Superior temporal gyrus (tissue), 1 donor: ENCODE data around the gene ITGAV.

Experiments used
- DNase-seq: peaks from one replicate; pipeline ENCODE4 v3.0.0-alpha.2; 2016; ENCODE audit errors: extremely low spot score

The ITGAV gene

DNA sequence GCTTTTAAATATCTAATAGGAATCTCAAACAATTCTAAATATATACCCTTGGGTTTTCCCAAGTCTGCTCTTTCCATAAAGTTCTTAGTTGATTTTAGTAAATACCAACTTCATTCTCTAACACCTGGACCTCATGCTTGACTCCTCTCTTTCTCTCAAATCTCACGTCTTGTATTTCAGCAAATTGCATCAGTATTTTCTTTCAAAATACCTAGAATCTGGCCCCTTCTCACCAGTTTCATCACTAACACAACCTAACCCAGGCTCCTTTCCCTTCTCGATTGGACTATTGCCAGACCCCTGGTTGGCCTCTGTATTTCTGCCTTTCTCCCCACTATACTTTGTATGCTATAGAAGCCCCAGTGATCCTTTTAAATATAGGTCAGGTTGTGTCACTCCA, 81.0 kb downstream of the ITGAV start:
- no peak for DNase-seq

DNA sequence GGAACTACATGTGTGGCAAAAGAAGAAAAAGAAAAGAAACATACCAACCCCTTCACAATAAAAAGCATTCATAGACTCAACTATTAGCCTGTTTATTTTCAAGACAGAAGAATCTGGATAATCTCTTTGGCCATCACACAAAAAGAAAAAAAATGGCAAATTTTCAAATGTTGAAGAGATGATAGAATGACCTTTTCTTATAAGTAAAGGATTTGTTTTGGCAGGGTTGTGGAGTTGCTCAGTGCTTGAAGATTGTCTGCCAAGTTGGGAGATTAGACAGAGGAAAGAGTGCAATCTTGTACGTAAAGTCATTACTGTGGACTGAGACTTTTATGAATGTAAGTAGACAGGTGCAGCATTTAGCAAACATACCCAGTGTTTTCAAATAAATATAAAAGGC, 85.5 kb downstream of the ITGAV start:
- no peak for DNase-seq

DNA sequence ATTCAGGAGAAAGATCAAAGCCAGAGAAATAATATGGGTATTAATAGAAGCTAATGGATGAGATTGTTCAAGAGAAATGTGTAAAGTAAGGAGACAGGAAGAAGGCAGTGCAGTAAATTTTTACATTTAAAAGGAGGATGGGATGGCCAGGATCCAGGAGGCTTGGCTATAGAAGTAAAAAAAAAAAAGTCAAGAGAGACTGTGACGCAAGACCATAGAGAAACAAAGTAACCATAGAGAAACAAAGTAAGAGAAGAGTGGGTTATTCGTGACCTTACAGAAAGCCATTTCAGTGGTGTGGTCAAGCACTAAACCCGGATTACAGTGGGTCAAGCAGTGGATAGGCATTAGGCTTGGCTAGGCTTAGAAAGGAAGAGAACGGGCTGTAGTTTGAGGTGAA, 93.5 kb downstream of the ITGAV start:
- DNase-seq, result no peak

DNA sequence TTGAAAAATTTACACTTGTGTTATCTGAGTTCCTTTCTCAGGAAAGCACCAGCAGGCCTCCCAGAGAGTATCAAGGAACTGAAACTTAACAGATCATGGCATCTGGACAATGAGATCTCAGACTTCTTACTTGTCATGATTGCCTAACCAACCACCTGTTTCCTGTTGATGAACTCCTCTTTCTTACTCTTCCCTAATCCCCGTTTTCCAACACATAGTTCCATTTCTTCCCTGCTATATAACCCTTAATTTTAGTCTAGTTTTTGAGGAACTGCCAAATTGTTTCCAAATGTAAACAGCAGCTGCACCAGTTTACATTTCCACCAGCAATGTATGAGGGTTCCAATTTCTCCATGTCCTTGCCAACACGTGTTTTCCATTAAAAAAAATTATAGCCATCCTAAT, 98.0 kb downstream of the ITGAV start:
- DNase-seq, result no peak

DNA sequence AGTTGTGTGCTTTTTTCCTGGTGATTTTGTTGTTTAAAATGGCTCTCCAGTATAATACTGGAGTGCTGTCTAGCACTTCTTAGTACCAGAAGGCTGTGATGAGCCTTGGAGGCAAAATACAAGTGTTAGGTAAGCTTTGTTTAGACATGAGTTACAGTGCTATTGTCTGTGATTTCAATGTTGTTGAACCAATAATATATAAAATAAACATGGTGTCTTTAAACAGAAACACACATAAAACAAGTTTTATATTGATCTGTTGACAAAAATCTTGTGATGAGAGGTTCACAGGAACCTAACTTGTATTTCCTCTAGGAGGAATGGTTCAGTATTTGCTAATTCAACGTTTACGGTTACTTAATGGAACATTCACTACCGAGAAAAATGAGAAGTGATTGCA, 99.0 kb downstream of the ITGAV start:
- no peak for DNase-seq

DNA sequence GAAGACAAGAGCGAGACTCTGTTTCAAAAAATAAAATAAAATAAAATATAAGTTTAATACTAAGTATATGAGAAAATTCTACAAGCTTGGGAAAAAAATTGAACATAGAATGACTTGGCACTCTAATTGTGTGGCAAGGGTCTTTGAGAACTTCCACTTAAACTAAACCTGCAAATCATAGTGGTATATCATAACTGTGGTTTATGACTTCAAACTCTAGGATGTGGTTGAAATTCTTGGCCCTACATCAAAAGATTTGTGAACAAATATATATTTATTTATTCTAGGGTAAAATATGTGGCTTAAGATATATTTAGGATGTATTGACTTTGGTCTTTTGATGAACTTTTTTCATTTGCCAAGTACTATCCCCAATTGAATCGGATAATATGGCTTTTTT, 100.9 kb downstream of the ITGAV start:
- no peak for DNase-seq

DNA sequence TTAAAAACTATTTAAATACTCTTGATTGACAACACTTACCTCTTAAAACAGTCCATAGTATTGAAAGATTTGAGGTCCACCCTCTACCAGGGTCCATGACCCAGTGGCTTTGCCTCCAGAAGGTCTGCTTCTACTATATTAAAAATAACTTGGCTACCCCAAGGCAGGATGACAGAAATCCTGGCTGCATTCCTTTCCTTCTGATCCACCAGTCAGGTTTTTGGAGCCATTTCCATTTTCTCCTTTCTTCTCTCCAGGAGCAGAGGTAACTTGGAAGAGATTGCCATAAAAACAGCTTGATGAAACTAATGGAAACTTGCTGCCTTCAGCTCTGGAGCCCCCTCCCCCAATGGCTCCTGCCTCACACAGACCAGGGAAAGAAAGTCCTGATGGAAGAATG, 101.4 kb downstream of the ITGAV start:
- DNase-seq, result no peak

DNA sequence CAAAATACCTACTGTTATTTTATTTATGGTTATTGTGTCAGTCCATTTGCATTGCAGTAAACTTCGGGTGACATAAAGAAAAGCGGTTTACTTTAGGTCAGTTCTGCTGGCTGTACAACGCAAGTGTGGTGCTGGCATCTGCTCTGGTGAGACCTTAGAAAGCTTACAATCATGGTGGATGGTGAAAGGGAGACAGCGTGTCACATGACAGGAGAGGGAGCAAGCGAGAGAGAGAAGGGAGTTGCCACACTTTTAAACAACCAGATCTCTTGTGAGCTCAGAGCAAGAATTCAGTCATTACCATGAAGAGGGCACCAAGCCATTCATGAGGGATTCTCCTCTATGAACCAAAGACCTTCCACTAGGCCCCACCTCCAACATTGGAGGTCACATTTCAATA, 102.0 kb downstream of the ITGAV start:
- no peak for DNase-seq

DNA sequence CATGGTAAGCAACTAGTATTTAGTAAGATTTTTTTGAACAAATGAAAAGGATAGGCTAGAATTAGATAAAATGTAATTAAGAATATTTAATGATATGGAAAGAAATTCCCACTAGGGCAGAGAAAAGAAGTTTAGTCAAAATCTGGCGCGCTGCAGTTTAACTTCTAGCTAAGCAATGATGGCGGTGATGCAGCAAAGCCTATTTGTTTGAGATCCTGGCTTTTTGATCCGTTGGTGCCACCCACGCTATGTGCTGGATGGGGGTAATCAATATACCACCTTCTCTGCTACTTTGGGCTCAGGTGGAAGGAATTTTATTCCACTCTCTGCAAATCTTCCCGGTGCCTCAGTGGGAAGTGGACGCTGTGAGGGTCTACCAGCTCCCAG, 103.6 kb downstream of the ITGAV start:
- DNase-seq, result peak; percentile 64

DNA sequence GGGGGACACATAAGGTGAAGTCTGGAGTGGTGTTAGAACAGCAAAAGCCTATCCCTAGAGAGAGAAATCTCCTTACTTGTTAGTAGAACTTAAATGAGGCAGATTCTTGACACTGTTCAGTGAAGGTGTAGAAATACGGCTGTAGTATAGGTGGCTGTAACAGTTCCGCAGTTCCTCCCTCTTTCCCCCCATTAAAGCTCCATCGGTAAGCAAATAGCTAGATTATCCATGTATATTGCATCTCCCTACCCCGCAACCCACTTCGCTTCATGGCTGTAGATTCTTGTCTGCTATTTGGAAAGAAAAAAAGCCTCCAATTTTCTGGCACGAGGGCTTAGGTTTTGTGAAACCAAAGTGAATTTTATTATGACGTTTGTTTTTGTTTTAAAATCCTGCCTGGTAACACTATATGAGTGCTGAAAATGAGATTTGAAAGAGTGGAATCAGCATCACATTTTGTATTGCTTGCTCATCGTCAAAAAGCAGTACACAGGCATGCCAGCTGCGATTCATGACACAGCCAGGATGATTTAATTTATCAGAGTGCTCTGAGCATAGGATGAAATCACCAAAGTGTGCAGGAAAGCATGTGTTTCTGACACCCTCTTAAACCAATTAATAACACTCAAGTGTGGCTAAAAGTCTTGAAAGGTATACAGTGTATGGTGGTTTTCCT, 105.4 kb downstream of the ITGAV start:
- DNase-seq, result peak; percentile 83

DNA sequence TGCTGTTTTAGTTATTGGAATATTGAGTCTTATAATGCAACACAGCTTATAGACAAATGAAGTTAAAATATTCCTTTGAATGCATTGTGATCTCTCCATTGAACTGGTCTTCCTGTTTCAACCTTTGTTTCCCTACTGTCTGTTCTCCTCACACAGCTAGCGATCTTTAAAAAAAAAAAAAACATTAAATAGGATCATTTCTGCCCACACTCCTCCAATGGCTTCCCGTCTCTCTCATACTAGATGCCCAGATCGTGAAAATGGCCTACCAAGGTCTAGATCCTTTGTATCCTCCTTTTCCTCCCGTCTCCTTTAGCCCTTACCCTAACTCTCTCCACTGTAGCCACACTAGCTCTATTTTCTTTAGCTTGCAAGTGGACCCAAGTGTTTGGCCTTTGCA, 106.4 kb downstream of the ITGAV start:
- DNase-seq, result peak; percentile 65

DNA sequence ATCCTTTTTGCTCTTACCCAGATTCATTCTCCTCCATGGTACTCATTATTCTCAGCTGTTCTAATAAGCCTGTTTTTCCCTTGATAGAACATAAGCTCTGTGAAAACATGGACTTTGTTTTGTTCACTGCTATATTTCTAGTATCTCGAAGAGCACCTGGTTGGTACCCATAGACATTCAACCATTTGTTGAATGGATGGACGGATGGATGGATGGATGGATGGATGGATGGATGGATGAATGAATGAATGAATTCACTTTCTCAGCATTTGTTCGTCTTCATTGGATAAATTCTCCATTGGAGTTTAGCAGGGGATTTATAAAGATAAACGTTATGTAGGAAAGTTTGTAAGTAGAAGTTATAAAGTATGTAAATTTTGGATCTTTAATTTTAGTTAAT, 106.9 kb downstream of the ITGAV start:
- DNase-seq, result no peak

DNA sequence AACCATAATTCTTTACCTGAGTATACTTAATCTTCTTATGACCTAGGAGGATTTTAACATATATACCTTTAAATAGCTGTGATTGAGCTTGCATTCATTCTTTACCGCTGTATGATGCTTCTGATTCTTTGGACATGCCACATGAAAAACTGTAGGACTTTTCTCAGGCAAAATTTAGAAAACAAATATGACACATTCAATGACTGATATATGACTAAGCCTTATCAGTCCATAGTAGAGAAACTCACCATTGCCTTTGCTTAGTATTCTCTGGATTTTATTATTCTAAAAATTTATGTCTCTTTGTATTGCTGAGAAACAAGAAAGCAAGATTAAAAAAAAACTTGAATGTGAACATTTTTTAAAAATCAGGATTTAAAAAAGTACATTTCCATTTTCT, 107.7 kb downstream of the ITGAV start:
- peak; percentile 14 for DNase-seq

DNA sequence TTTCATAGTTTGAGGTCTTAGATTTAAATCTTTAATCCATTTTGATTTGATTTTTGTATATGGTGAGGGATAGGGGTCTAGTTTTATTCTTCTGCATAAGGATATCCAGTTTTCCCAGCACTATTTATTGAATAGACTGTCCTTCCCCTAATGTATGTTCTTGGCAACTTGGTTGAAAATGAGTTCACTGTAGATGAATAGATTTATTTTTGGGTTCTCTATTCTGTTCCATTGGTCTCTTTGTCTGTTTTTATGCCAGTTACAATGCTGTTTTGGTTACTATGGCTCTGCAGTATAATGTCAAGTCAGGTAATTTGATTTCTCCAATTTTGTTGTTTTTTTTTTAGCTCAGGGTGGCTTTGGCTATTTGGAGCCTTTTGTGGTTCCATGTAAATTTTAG, 109.9 kb downstream of the ITGAV start:
- no peak for DNase-seq

DNA sequence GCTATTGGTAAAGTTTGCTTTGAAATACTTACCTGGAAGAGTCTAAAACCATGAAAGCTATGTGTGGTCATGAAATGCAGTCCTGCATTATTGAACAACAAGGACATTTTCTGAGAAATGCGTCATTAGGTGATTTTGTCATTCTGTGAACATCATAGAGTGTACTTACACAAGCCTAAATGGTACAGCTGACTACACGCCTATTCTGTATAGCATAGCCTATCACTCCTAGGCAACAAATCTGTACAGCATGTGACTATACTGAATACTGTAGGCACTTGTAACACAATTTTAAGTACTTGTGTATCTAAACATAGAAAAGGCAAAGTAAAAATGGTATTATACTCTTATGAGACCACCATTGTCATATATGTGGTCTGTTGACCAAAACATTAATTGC, 112.2 kb downstream of the ITGAV start:
- DNase-seq, result peak; percentile 25

DNA sequence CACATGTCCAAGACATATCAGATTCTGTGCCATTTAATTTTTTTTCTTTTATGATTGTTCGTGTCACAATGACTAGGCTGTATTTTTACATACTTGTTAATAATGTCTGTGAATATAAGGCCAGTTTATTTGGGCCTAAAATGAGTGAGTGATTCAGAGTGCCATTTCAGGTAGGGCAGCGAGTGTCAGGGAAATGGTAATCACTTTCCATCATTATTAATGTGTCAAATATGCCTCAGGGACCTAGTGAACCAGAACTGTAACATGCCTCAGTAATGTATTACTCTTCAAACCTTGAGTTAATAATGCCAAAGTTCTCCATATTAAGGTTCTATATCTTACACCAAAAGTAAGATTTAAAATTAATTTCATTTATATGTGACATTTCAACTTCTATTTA, 112.6 kb downstream of the ITGAV start:
- DNase-seq, result no peak

DNA sequence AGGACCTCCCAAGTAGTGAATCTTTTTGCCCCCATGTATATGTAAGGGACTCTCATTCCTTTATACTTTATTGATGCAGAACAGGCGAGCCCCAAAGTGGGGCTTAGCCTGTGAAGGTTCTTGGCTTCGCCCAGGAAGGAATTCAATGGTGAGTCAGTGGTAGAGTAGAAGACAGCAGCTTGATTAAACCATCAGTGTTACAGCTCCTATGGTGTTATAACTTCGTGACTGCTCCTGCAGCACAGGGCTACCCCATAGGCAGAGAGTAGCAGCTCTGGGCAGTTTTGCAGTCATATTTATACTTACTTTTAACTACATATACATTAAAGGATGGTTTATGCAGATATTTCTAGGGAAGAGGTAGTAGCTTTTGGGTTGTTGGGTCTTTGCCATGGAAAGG, 115.0 kb downstream of the ITGAV start:
- peak; percentile 12 for DNase-seq

DNA sequence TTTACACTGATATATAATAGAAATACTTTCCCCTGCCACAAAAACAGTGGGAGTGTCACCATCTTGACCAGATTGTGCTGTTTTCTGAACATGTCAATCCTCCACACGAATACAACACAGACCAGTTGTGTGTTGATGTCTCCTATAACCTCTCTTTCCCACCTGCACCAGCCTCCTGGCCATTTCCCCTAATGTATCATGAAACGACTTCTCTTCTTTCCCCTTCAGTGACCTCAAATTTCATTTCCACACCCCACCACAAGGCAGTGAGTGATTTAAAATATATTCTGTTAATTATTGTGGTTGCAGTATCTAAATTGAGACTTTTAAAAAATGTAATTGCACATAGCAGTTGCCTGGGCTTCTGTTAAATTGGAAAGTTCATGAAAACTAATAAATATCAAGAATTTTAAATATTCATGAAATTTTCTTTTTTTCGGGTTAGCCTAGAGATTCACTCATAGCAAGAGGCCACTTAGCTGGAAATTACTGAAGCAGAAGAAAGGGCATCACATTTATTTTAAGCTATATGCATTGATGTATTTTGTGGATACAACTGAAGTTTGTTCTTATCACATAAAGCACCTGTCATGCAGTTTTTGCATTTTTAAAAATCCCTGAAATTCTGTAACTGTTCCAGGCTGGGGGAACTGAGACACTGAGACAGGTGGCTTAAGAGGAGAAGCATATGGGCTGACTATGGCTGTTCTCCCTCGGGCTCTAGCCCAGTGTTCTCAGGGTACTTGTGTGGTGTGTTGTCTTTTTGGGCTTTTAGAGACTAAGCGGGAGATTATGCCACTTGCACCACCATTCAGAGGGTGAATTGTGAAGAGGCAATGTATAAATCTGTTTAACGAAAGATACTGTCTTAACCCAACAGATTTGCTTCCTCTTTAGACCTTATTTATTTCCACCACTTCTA, 119.9 kb downstream of the ITGAV start:
- no peak for DNase-seq

DNA sequence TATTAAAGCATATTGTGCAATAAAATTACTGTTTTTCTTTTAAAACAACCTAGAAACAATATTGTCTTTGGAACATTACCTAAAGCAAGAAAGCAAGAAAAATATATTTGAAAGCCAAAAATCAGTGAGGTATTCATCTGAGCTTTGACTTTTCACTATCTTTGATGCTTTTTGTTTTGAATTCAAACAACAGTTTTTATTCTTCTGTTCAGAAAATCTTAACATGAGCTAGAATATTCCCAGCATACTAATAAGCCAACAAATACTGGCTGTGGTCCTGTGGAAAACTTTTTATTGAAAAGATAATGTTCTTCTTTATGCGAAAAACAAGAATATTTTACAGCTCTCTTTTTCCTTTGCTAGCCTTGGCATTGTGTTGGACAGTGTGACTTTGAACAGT, 123.8 kb downstream of the ITGAV start:
- DNase-seq, result no peak

DNA sequence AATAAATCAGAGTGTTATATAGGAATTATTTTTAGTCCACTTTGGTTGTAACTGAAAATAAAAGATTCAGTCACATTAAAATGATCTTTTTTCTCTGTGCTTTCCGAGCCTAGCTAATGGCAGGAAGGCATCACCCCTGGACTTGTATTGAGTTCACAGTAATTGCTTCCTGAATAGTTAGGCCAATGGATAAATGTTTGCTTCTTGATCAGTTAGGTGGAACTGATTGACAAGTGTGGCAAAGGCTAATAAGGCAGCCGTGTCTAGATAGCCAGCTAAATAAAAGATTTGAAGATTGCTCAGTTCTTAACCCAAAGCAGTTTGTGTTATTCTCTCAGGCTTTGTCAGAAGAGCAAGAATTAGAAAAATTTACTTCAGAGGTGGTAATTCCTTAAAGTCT, 124.8 kb downstream of the ITGAV start:
- DNase-seq, result no peak

DNA sequence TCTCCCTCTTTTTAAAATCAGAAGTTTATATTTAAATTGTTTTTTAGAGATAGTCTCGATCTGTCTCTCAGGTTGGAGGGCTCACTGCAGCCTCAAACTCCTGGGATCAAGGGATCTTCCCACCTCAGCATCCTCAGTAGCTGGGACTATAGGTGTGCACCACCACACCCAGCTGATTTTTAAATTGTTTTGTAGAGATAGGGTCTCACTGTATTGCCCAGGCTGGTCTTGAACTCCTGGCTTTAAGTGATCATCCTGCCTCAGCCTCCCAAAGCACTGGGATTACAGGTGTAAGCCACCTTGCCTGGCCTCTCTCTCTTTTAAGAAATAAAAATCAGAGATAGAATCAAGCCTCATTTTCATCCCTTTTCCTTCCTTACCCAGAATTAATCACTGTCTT, 126.1 kb downstream of the ITGAV start:
- DNase-seq, result no peak

DNA sequence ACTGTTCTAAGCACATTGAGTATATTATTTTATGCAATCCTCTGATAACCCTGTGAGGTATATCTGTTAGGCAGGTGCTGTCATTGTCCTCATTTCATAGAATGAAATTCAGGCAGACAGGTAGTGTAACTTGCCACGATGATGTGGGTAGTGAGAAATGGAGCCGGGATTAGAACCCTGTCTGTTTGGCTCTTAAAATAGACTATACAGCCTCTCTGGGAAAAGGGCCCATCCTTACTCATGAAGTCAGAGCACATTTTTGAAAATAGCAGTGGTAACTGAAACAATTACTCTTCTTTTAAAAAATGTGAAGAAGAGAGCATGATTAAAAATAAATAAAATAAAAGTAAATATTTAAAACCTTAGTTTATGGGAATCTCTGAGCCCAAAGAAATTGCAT, 127.0 kb downstream of the ITGAV start:
- peak; percentile 51 for DNase-seq

DNA sequence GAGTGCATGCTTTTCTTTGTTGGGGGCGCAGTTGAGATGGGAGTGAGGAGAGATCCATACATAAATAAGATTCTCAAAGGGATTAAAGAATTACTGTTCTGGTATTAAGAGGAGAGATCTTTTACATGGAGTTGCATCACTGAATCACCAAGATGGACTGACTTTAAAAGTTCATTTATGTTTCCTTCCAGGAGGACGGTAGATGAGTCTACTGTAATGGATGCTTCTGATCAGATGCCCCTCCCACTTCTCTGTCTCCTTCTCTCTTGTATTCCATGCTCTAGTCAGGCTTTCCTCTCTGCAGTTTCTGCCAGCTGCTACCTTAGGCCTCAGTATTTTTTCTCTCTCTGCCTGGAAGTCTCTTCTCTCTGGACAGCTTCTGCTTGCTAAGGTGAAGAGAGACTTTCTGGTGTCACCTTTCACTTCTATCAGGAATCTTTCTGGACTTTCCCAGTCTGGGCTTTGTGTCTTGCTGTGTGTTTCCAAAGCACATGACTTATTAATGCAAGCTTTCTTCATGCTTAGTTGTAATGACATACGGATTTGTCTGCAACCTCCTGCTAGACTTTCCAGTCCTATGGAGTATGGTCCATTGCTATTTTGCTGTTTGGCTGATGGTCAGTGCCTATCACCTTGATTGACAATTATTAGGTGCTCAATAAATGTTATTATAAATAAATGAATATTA, 127.6 kb downstream of the ITGAV start:
- DNase-seq, result peak; percentile 70
